Lower leg skin (tissue), 4 donors: ENCODE results near the gene OTOP3. TPM values are rescaled to one million over a fixed set of nuclear protein-coding genes. Genes with fewer than 3 reads are reported as not detected.
"Not testable (repeated sequence)": the region's sequence is repeated elsewhere in the genome, so short reads cannot be mapped to it uniquely, and the experiment has no call there.

Experiments
- DNase-seq, 2 donors: peaks; one replicate each; pipeline ENCODE4 v3.0.0-alpha.2; 2019; ENCODE audit warnings: low spot score in 2 of 2
- H3K4me3 ChIP-seq: fragments of 200-600 bp; sonication (generic); 2 replicates; pipeline ENCODE4 v1.5.1; 2017; ENCODE audit warnings: mild to moderate bottlenecking, low read depth; ENCODE audit not compliant: poor library complexity, severe bottlenecking
- CTCF ChIP-seq, 3 donors: fragments of 450-650 bp; IDR thresholded peaks; one replicate each; pipeline ENCODE4 v1.5.1; 2016; ENCODE audit warnings: antibody characterized with exemption in 3 of 3, mild to moderate bottlenecking in 3 of 3, moderate library complexity in 2 of 3
- POLR2A ChIP-seq, 2 donors: fragments of 450-650 bp; IDR thresholded peaks; one replicate each; pipeline ENCODE4 v1.6.1; 2016 to 2017; ENCODE audit warnings: antibody characterized with exemption in 2 of 2, mild to moderate bottlenecking in 1 of 2, moderate library complexity in 1 of 2
- WGBS, 2 donors: methylation state at CpG; one replicate each; pipeline ENCODE4 v1.1.5; 2018; 5-methylcytosine and 5-hydroxymethylcytosine counted together
- intact Hi-C: fragments of 100-400 bp; cut with DNase I; formaldehyde crosslinking; loops from one replicate; pipeline ENCODE4 v1.15.0; 2023; ENCODE audit warnings: low total_unique reads
- total RNA-seq, 4 donors: library from RNA; depleted of rRNA; stranded (reverse); fragments of >200 nt; gene quantifications; one replicate each; pipeline ENCODE4 v1.1.0, GENCODE V29; 2016

Gene OTOP3
- total RNA-seq, 4 donors from 2014 or later = 0.64 to 2.3 (median 1.1) TPM; not detected in 1

GRCh38 chr17:74968361-74968780 lies 32.7 kb downstream of the OTOP3 start:
- peak in 1 of 2 donors; percentile 83 for DNase-seq
- intact Hi-C loops = loop anchor here (10.0 kb wide), 1 partner anchor 226 kb away; no protein-coding TSS in a partner anchor
- H3K4me3 ChIP-seq = no peak overlapping the region
- TF ChIP-seq CTCF (IDR thresholded peaks at IDR 0.05) = no peak
- 50 to 58% methylated on average over 5 of the region's 5 CpGs for WGBS, 2 donors

- 93 to 96% methylated on average over 5 of the region's 5 CpGs for WGBS, 2 donors
- intact Hi-C loops = loop anchor here (10.0 kb wide), 1 partner anchor 225 kb away; no protein-coding TSS in a partner anchor
- DNase-seq, H3K4me3 ChIP-seq: not testable (repeated sequence)
These were observed 33.8 kb downstream of the OTOP3 start for GRCh38 chr17:74969501-74969900.

GRCh38 chr17:74970395-74970794 lies 34.7 kb downstream of the OTOP3 start:
- DNase-seq = no peak
- H3K4me3 ChIP-seq = no peak overlapping the region
- 54 to 64% methylated on average over 3 of the region's 3 CpGs for WGBS, 2 donors

GRCh38 chr17:74971069-74971841 lies 35.6 kb downstream of the OTOP3 start:
- 76 to 80% methylated on average over 8 of the region's 8 CpGs for WGBS, 2 donors
- intact Hi-C loops = no loop called here
- H3K4me3 ChIP-seq = no peak overlapping the region
- TF ChIP-seq POLR2A (IDR thresholded peaks at IDR 0.05) (no peak), CTCF (IDR thresholded peaks at IDR 0.05) (no peak)
- DNase-seq = no peak

More at GRCh38 chr17:74970395-74970794, 34.7 kb downstream of the OTOP3 start:
- TF ChIP-seq POLR2A (IDR thresholded peaks at IDR 0.05) = no peak
- TF ChIP-seq CTCF (IDR thresholded peaks at IDR 0.05) = no peak
- intact Hi-C loops = no loop called here

GRCh38 chr17:74971842-74972106 lies 36.1 kb downstream of the OTOP3 start:
- WGBS, 2 donors = 29 to 61% methylated on average over 6 to 9 of the region's 9 CpGs
- TF ChIP-seq CTCF (IDR thresholded peaks at IDR 0.05) = no peak
- intact Hi-C loops = no loop called here
- no peak for DNase-seq
- H3K4me3 ChIP-seq = no peak overlapping the region

GRCh38 chr17:74972107-74972972 lies 36.6 kb downstream of the OTOP3 start, which contains the start of gene HID1:
HID1 (minus strand) TSS chr17:74972759; CDS start chr17:74972656, 103 bp downstream.
- intact Hi-C loops = no loop called here
- no peak for TF ChIP-seq POLR2A (IDR thresholded peaks at IDR 0.05)
- no peak for TF ChIP-seq CTCF (IDR thresholded peaks at IDR 0.05)
- DNase-seq = peak in 1 of 2 donors; percentile 85
- 3 to 11% methylated on average over 31 to 45 of the region's 95 CpGs for WGBS, 2 donors
- peak within 1 kb of the TSS; percentile 18 for H3K4me3 ChIP-seq
